Esophagus squamous epithelium (tissue), 4 donors: ENCODE data around the gene PACS2.

Source experiments
- POLR2A ChIP-seq, 4 donors: fragments of 450-650 bp; IDR thresholded peaks; one replicate each; pipeline ENCODE4 v1.6.1; 2017; ENCODE audit warnings: antibody characterized with exemption in 4 of 4, mild to moderate bottlenecking in 4 of 4, moderate library complexity in 3 of 4
- TF ChIP-seq, protein P1 (sequence below), 6 experiments: fragments of 450-650 bp in 4 of 6; fragments of 200-600 bp in 2 of 6; sonication (generic) in 2 of 6; IDR thresholded peaks; one replicate each; pipeline ENCODE4 v1.5.1; 2016 to 2019; ENCODE audit warnings: antibody characterized with exemption in 6 of 6, mild to moderate bottlenecking in 4 of 6, moderate library complexity in 4 of 6

DNA sequence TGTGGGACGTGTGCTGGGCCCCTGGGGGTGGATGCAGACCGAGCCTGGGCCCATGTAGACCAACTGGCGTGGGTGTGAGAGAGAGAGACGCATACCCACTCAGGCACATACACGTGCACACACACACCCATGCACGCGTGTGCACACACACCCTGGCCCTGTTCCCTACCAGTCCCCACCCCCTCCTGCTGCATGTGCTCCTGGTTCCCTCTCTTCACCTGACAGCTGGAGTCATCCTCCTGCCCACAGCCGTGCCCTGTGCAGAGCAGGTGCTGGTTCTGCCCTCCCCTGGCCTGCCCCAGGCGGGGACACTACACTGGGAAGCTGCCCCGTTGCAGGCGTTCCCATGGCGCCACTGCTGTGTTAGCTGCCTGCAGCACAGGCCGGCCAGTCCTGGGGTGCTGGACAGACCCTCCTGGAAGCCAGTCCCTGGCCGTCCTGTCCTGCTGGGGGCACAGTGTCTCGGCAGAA, 18.5 kb downstream of the PACS2 start:
- TF ChIP-seq POLR2A (IDR thresholded peaks at IDR 0.05), result no peak
- TF ChIP-seq, protein P1, sequence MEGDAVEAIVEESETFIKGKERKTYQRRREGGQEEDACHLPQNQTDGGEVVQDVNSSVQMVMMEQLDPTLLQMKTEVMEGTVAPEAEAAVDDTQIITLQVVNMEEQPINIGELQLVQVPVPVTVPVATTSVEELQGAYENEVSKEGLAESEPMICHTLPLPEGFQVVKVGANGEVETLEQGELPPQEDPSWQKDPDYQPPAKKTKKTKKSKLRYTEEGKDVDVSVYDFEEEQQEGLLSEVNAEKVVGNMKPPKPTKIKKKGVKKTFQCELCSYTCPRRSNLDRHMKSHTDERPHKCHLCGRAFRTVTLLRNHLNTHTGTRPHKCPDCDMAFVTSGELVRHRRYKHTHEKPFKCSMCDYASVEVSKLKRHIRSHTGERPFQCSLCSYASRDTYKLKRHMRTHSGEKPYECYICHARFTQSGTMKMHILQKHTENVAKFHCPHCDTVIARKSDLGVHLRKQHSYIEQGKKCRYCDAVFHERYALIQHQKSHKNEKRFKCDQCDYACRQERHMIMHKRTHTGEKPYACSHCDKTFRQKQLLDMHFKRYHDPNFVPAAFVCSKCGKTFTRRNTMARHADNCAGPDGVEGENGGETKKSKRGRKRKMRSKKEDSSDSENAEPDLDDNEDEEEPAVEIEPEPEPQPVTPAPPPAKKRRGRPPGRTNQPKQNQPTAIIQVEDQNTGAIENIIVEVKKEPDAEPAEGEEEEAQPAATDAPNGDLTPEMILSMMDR (IDR thresholded peaks at IDR 0.05), result no peak
